SK-N-SH (cell line): ENCODE data around the gene PCSK2. TPM values are rescaled to one million over a fixed set of nuclear protein-coding genes. Genes with fewer than 3 reads are reported as not detected.

ENCODE experiments used
- CTCF ChIA-PET: fragments of 300-600, 350-600 bp; formaldehyde crosslinking; extraction: SDS; loops from one replicate; lab custom pipeline; 2021; lab: Yijun Ruan, JAX
- POLR2A ChIA-PET: fragments of 350-600 bp; sonication (Branson Sonifier 250); formaldehyde crosslinking; extraction: SDS; loops from one replicate; lab custom pipeline; 2020; ENCODE audit warnings: antibody characterized with exemption, inconsistent platforms; lab: Yijun Ruan, JAX
- DNase-seq: peaks from one replicate; pipeline ENCODE4 v3.0.0; 2012
- H2AFZ ChIP-seq: fragments of 200-600 bp; sonication (generic); 2 replicates; pipeline ENCODE4 v1.8.1; 2016; ENCODE audit warnings: antibody characterized with exemption, mild to moderate bottlenecking, low read depth
- H3F3A ChIP-seq: fragments of 200-600 bp; sonication (generic); replicated peaks from 2 replicates; pipeline ENCODE3; 2016; ENCODE audit warnings: antibody characterized with exemption, mild to moderate bottlenecking; ENCODE audit not compliant: insufficient read depth
- H3K27ac ChIP-seq, 2 experiments: fragments of 200-500 bp in 1 of 2; fragments of 200-600 bp in 1 of 2; sonication (Bioruptor generic) in 1 of 2; sonication (generic), shearing (Covaris generic) in 1 of 2; 2 replicates each; pipeline versions ENCODE4 v1.5.1 to v1.6.1; 2014 to 2016; ENCODE audit warnings: low read depth in 2 of 2, inconsistent platforms in 1 of 2, low read length in 1 of 2, mild to moderate bottlenecking in 1 of 2, mixed read lengths in 1 of 2
- H3K27me3 ChIP-seq: fragments of 200-600 bp; sonication (generic), shearing (Covaris generic); 2 replicates; pipeline ENCODE4 v1.6.1; 2016; ENCODE audit warnings: mixed run types; ENCODE audit not compliant: insufficient read depth
- H3K36me3 ChIP-seq, 2 experiments: fragments of 200-500 bp in 1 of 2; fragments of 200-600 bp in 1 of 2; sonication (Bioruptor generic) in 1 of 2; sonication (generic) in 1 of 2; replicated peaks in 1 of 2; 2 replicates each; pipeline versions ENCODE3 to v1.5.1; 2014 to 2016; ENCODE audit warnings: low read length in 1 of 2, mild to moderate bottlenecking in 1 of 2; ENCODE audit not compliant: insufficient read depth in 2 of 2, control insufficient read depth in 1 of 2
- H3K4me1 ChIP-seq, 2 experiments: fragments of 200-500 bp in 1 of 2; fragments of 200-600 bp in 1 of 2; sonication (Bioruptor generic) in 1 of 2; sonication (generic), shearing (Covaris generic) in 1 of 2; 2 replicates each; pipeline versions ENCODE4 v1.5.1 to v1.6.1; 2014 to 2016; ENCODE audit warnings: low read depth in 1 of 2, low read length in 1 of 2, mixed run types in 1 of 2; ENCODE audit not compliant: insufficient read depth in 2 of 2, control insufficient read depth in 1 of 2
- H3K4me2 ChIP-seq: fragments of 200-600 bp; sonication (generic), shearing (Covaris generic); 2 replicates; pipeline ENCODE4 v1.6.1; 2017; ENCODE audit warnings: mixed run types
- H3K4me3 ChIP-seq, 2 experiments: fragments of 200-500 bp in 1 of 2; fragments of 200-600 bp in 1 of 2; sonication (Bioruptor generic) in 1 of 2; sonication (generic), shearing (Covaris generic) in 1 of 2; 2 replicates each; pipeline versions ENCODE4 v1.5.1 to v1.8.1; 2014 to 2016; ENCODE audit warnings: low read depth in 2 of 2, inconsistent platforms in 1 of 2, low read length in 1 of 2, mild to moderate bottlenecking in 1 of 2, mixed read lengths in 1 of 2, moderate library complexity in 1 of 2
- H3K79me2 ChIP-seq: fragments of 200-600 bp; sonication (generic); 2 replicates; pipeline ENCODE4 v1.8.1; 2017; ENCODE audit warnings: mild to moderate bottlenecking; ENCODE audit not compliant: insufficient read depth
- H3K9ac ChIP-seq: fragments of 200-600 bp; sonication (generic); 2 replicates; pipeline ENCODE4 v1.6.1; 2017; ENCODE audit warnings: mixed run types
- H3K9me2 ChIP-seq: fragments of 200-600 bp; sonication (generic); 2 replicates; pipeline ENCODE4 v1.6.1; 2017; ENCODE audit warnings: mixed run types
- H3K9me3 ChIP-seq: fragments of 200-600 bp; sonication (generic); 2 replicates; pipeline ENCODE4 v1.6.1; 2017; ENCODE audit warnings: mixed run types, mild to moderate bottlenecking, moderate library complexity
- H4K20me1 ChIP-seq: fragments of 200-600 bp; sonication (generic); 2 replicates; pipeline ENCODE4 v1.6.1; 2017; ENCODE audit warnings: mild to moderate bottlenecking, mixed run types; ENCODE audit not compliant: insufficient read depth
- CHD2 ChIP-seq: fragments of 150-350 bp; IDR thresholded peaks from 2 replicates; pipeline ENCODE4 v1.6.1; 2018; ENCODE audit warnings: low read length; ENCODE audit not compliant: partially characterized antibody
- ELF1 ChIP-seq: IDR thresholded peaks from 2 replicates; pipeline ENCODE4 v1.4.0; 2012
- FOSL2 ChIP-seq: IDR thresholded peaks from 2 replicates; pipeline ENCODE4 v1.4.0; 2012; ENCODE audit warnings: low read depth, mild to moderate bottlenecking, moderate library complexity, borderline replicate concordance
- GATA2 ChIP-seq: sonication (generic); formaldehyde crosslinking; IDR thresholded peaks from 2 replicates; pipeline ENCODE4 v1.5.0; 2020; ENCODE audit warnings: mild to moderate bottlenecking, missing genetic modification reagents
- IRF3 ChIP-seq: fragments of 150-350 bp; IDR thresholded peaks from 2 replicates; pipeline ENCODE4 v1.6.1; 2016; ENCODE audit warnings: mild to moderate bottlenecking, low read depth, low read length
- MEF2A ChIP-seq: IDR thresholded peaks from 2 replicates; pipeline ENCODE4 v1.4.0; 2012; ENCODE audit warnings: low read depth, borderline replicate concordance
- NRF1 ChIP-seq: IDR thresholded peaks from 2 replicates; pipeline ENCODE4 v1.6.1; 2012; ENCODE audit warnings: low read depth, mild to moderate bottlenecking, low read length
- POLR2AphosphoS5 ChIP-seq: IDR thresholded peaks from 2 replicates; pipeline ENCODE4 v1.6.1; 2012; ENCODE audit warnings: low read depth, low read length
- RAD21 ChIP-seq: IDR thresholded peaks from 2 replicates; pipeline ENCODE4 v1.6.1; 2012; ENCODE audit warnings: mild to moderate bottlenecking, low read length
- RCOR1 ChIP-seq: fragments of 150-350 bp; IDR thresholded peaks from 2 replicates; pipeline ENCODE4 v1.6.1; 2017; ENCODE audit warnings: antibody characterized with exemption, low read length
- TAF1 ChIP-seq: IDR thresholded peaks from 2 replicates; pipeline ENCODE4 v1.6.1; 2012; ENCODE audit warnings: low read depth, mild to moderate bottlenecking, low read length, moderate library complexity, borderline replicate concordance
- TCF12 ChIP-seq: IDR thresholded peaks from 2 replicates; pipeline ENCODE4 v1.4.0; 2012
- USF2 ChIP-seq: fragments of 150-350 bp; IDR thresholded peaks from 2 replicates; pipeline ENCODE4 v1.6.1; 2017; ENCODE audit warnings: antibody characterized with exemption, low read length, low read depth, borderline replicate concordance
- ZBTB33 ChIP-seq: IDR thresholded peaks from 2 replicates; pipeline ENCODE4 v1.4.0; 2012; ENCODE audit warnings: low read depth, borderline replicate concordance
- WGBS: methylation state at CpG from one replicate; pipeline ENCODE4 v1.1.6; 2017; ENCODE audit warnings: low lambda C conversion rate; 5-methylcytosine and 5-hydroxymethylcytosine counted together
- polyA plus RNA-seq, 3 experiments: library from polyadenylated mRNA; depleted of rRNA; stranded (reverse); fragments of >200 nt; gene quantifications; 2 replicates each; pipeline ENCODE4 v1.2.3, GENCODE V29; 2012

Gene PCSK2
- polyA plus RNA-seq, 1 of the 3 experiments (the other 2 are of a cell fraction): not detected

GRCh38 chr20:17501701-17502100 lies 274.9 kb downstream of the PCSK2 start:
- Histone ChIP-seq H3K27ac (no peak overlapping the region), H3K27me3 (no peaks in the 10 kb centered on the region), H3K4me2 (no peak overlapping the region), H3K4me3 (no peak overlapping the region), H4K20me1 (no peaks in the 10 kb centered on the region), H3K4me1 (peaks cover 0 to 9% of the 10 kb centered on the region in 2 experiments; a peak in 1 of 4 replicates), H3K9me3 (no peaks in the 10 kb centered on the region), H3F3A (no peaks in the 10 kb centered on the region), H3K9me2 (no peaks in the 10 kb centered on the region), H3K9ac (no peak overlapping the region), H3K79me2 (no peaks in the 10 kb centered on the region), H3K36me3 (no peaks in the 10 kb centered on the region), H2AFZ (no peak overlapping the region)
- TF ChIP-seq FOSL2: no peak
- no peak for TF ChIP-seq GATA2 (CRISPR knock-in tag)
- TF ChIP-seq ZBTB33: no peak
- no peak for TF ChIP-seq IRF3
- no peak for TF ChIP-seq CHD2
- TF ChIP-seq NRF1: no peak
- no peak for TF ChIP-seq RAD21
- TF ChIP-seq MEF2A: no peak
- TF ChIP-seq POLR2AphosphoS5: no peak
- no peak for TF ChIP-seq RCOR1
- TF ChIP-seq USF2: no peak
- no peak for TF ChIP-seq TCF12
- no peak for DNase-seq
- ChIA-PET POLR2A (no interaction called here), CTCF (interaction anchor here (0.6 kb wide), 1 partner anchor 68 kb away, joined by 3 read pairs; the partner anchor contains the start of gene DSTN)
- 70% methylated on average over 9 of the region's 9 CpGs for WGBS

- Histone ChIP-seq H3K4me1 (peaks cover 0 to 9% of the 10 kb centered on the region in 2 experiments; a peak in 1 of 4 replicates), H3K9me3 (no peaks in the 10 kb centered on the region), H3K4me2 (no peak overlapping the region), H3K9ac (no peak overlapping the region), H3K79me2 (no peaks in the 10 kb centered on the region), H3F3A (no peaks in the 10 kb centered on the region), H3K36me3 (no peaks in the 10 kb centered on the region), H3K27me3 (no peaks in the 10 kb centered on the region), H3K4me3 (no peak overlapping the region), H4K20me1 (no peaks in the 10 kb centered on the region), H2AFZ (no peak overlapping the region), H3K9me2 (no peaks in the 10 kb centered on the region), H3K27ac (no peak overlapping the region)
- no peak for DNase-seq
- TF ChIP-seq ELF1 (no peak), TAF1 (no peak)
- WGBS: 67% methylated on average over 4 of the region's 4 CpGs
- ChIA-PET POLR2A (no interaction called here), CTCF (interaction anchor here (0.6 kb wide), 1 partner anchor 68 kb away, joined by 3 read pairs; the partner anchor contains the start of gene DSTN)
Measured at GRCh38 chr20:17502105-17502504, 275.3 kb downstream of the PCSK2 start.
